A549 (cell line): ENCODE results near the gene PCTP. TPM values are rescaled to one million over a fixed set of nuclear protein-coding genes. Genes with fewer than 3 reads are reported as not detected.

Experiments
- ATAC-seq, 2 experiments: fragments of 200-7000 bp in 1 of 2; fragments of >200 bp in 1 of 2; cut with Nextera tagmentation in 1 of 2; cut with Tn5 transposase in 1 of 2; 3 replicates each; pipeline versions ENCODE4 v1.8.0 to v1.9.1; 2018 to 2020; ENCODE audit warnings: mild to moderate bottlenecking in 1 of 2, moderate library complexity in 1 of 2
- CTCF ChIA-PET: fragments of 300-600 bp; sonication (Branson Sonifier 250); formaldehyde crosslinking; extraction: SDS; loops from one replicate; lab custom pipeline; 2021; ENCODE audit warnings: antibody characterized with exemption, inconsistent platforms; lab: Yijun Ruan, JAX
- POLR2A ChIA-PET: fragments of 350-600 bp; formaldehyde crosslinking; extraction: SDS; loops from one replicate; lab custom pipeline; 2021; ENCODE audit warnings: antibody characterized with exemption, inconsistent platforms; lab: Yijun Ruan, JAX
- DNase-seq, 2 experiments: peaks; one replicate each; pipeline versions ENCODE4 v3.0.0 to v3.0.0-alpha.2; 2011 to 2016; ENCODE audit warnings: low read depth in 1 of 2, low spot score in 1 of 2
- FAIRE-seq: peaks from 2 replicates; lab custom pipeline; 2011; peaks lifted over from hg19 to GRCh38; lab: Jason Lieb, UNC
- H3K27ac ChIP-seq, 2 experiments: fragments of >200 bp; sonication (Bioruptor Twin); formaldehyde crosslinking; 3 replicates each; pipeline ENCODE4 v1.5.1; 2016 to 2017
- H3K4me1 ChIP-seq: fragments of >200 bp; sonication (Bioruptor Twin); formaldehyde crosslinking; 3 replicates; pipeline ENCODE4 v1.6.1; 2016
- H3K4me2 ChIP-seq: fragments of >200 bp; sonication (Bioruptor Twin); formaldehyde crosslinking; 3 replicates; pipeline ENCODE4 v1.6.1; 2016
- H3K4me3 ChIP-seq: fragments of >200 bp; sonication (Bioruptor Twin); formaldehyde crosslinking; 3 replicates; pipeline ENCODE4 v1.5.1; 2016
- H3K9me3 ChIP-seq: fragments of >200 bp; sonication (Bioruptor Twin); formaldehyde crosslinking; 3 replicates; pipeline ENCODE4 v1.6.1; 2016
- CBX2 ChIP-seq: fragments of 200-600 bp; sonication (generic); IDR thresholded peaks from 2 replicates; pipeline ENCODE4 v1.6.1; 2016; ENCODE audit warnings: low read depth, mild to moderate bottlenecking, borderline replicate concordance
- CHD2 ChIP-seq: fragments of 150-350 bp; IDR thresholded peaks from 2 replicates; pipeline ENCODE4 v1.6.1; 2014; ENCODE audit warnings: low read length; ENCODE audit not compliant: partially characterized antibody
- HDAC2 ChIP-seq: fragments of 200-600 bp; sonication (generic); IDR thresholded peaks from 2 replicates; pipeline ENCODE4 v1.6.1; 2016
- HOXB5 ChIP-seq: fragments of 250-450 bp; sonication (Bioruptor Pico); IDR thresholded peaks from 2 replicates; pipeline ENCODE4 v1.5.0; 2020; ENCODE audit warnings: mild to moderate bottlenecking, moderate library complexity
- JUN ChIP-seq, 2 experiments: fragments of >200 bp; sonication (Bioruptor Twin); formaldehyde crosslinking; IDR thresholded peaks; 2 replicates in 1 of 2; 3 replicates in 1 of 2; pipeline ENCODE4 v1.6.1; 2016 to 2017
- JUNB ChIP-seq: fragments of >200 bp; sonication (Bioruptor Twin); formaldehyde crosslinking; IDR thresholded peaks from 2 replicates; pipeline ENCODE4 v1.6.1; 2016
- KDM5A ChIP-seq: fragments of 200-600 bp; sonication (generic); IDR thresholded peaks from 2 replicates; pipeline ENCODE4 v1.6.1; 2016; ENCODE audit warnings: antibody characterized with exemption, mild to moderate bottlenecking
- MAFK ChIP-seq: fragments of 450-650 bp; IDR thresholded peaks from 2 replicates; pipeline ENCODE4 v1.6.1; 2014; ENCODE audit not compliant: partially characterized antibody
- MAX ChIP-seq: IDR thresholded peaks from 2 replicates; pipeline ENCODE4 v1.6.1; 2012
- PBX3 ChIP-seq: IDR thresholded peaks from 2 replicates; pipeline ENCODE4 v1.6.1; 2012
- PHF8 ChIP-seq: fragments of 200-600 bp; sonication (generic); IDR thresholded peaks from 2 replicates; pipeline ENCODE4 v1.6.1; 2016; ENCODE audit warnings: low read depth, mild to moderate bottlenecking, antibody characterized with exemption, moderate library complexity, borderline replicate concordance
- POLR2A ChIP-seq: IDR thresholded peaks from 2 replicates; pipeline ENCODE4 v1.6.1; 2012; ENCODE audit warnings: mild to moderate bottlenecking, low read length
- RAD21 ChIP-seq, 2 experiments: fragments of >200 bp in 1 of 2; sonication (Bioruptor Twin) in 1 of 2; formaldehyde crosslinking in 1 of 2; IDR thresholded peaks in 1 of 2; conservative IDR thresholded peaks in 1 of 2; 2 replicates in 1 of 2; 3 replicates in 1 of 2; pipeline ENCODE4 v1.6.1; 2012 to 2018; ENCODE audit warnings: inconsistent platforms in 1 of 2
- RARB ChIP-seq: fragments of 250-450 bp; sonication (Bioruptor Pico); IDR thresholded peaks from 2 replicates; pipeline ENCODE4 v1.8.0; 2021; ENCODE audit warnings: mild to moderate bottlenecking, moderate library complexity
- RCOR1 ChIP-seq: fragments of 150-350 bp; IDR thresholded peaks from 2 replicates; pipeline ENCODE4 v1.6.1; 2014; ENCODE audit warnings: antibody characterized with exemption, low read length, low read depth
- REST ChIP-seq: fragments of 200-600 bp; sonication (generic); IDR thresholded peaks from 2 replicates; pipeline ENCODE4 v1.6.1; 2016; ENCODE audit warnings: antibody characterized with exemption, mild to moderate bottlenecking, moderate library complexity
- SMC3 ChIP-seq: fragments of >200 bp; sonication (Bioruptor Twin); formaldehyde crosslinking; IDR thresholded peaks from 3 replicates; pipeline ENCODE4 v1.6.1; 2018; ENCODE audit warnings: inconsistent platforms
- ZSCAN20 ChIP-seq: fragments of 250-450 bp; sonication (Bioruptor Pico); IDR thresholded peaks from 2 replicates; pipeline ENCODE4 v1.8.0; 2022; ENCODE audit warnings: mild to moderate bottlenecking, moderate library complexity
- WGBS: methylation state at CpG from one replicate; pipeline ENCODE4 v1.1.6; 2017; ENCODE audit errors: missing lambda C conversion rate; 5-methylcytosine and 5-hydroxymethylcytosine counted together
- polyA plus RNA-seq, 4 experiments: library from polyadenylated mRNA; depleted of rRNA in 3 of 4; stranded (reverse); fragments of >200 nt; fragmentation: RNase III in 1 of 4; extraction: RNeasy Plus Mini Kit Qiagen cat#74134 plus additional on column Dnase treatment in 1 of 4; gene quantifications; 2 replicates in 3 of 4; 3 replicates in 1 of 4; pipeline ENCODE4 v1.2.3, GENCODE V29; 2011 to 2017

Gene PCTP
- polyA plus RNA-seq, 2 of the 4 experiments (the other 2 are of a cell fraction), result 17.1 to 31.5 TPM

GRCh38 chr17:55709440-55709839, 41.4 kb upstream of the PCTP start:
- POLR2A ChIA-PET, result no interaction called here
- Histone ChIP-seq H3K9me3 (no peaks in the 10 kb centered on the region), H3K27ac (no peak overlapping the region), H3K4me3 (no peak overlapping the region), H3K4me2 (no peak overlapping the region), H3K4me1 (peaks cover 15% of the 10 kb centered on the region)
- DNase-seq (no peak), ATAC-seq (no peak), FAIRE-seq (no peak)
- CTCF ChIA-PET, result interaction anchor here (0.5 to 4.3 kb wide), 6 partner anchors 9 to 1854 kb away, joined by 3 to 36 read pairs (median 4); no protein-coding TSS in a partner anchor
- TF ChIP-seq MAFK (no peak), SMC3 (no peak), KDM5A (no peak), ZSCAN20 (CRISPR knock-in tag) (no peak), POLR2A (no peak), HDAC2 (no peak), RARB (CRISPR knock-in tag) (no peak), JUN (IDR thresholded peaks at IDR 0.05) (no peak), CBX2 (no peak), MAX (no peak), RCOR1 (no peak), PHF8 (no peak)
- 65% methylated on average over 7 of the region's 7 CpGs for WGBS

GRCh38 chr17:55709984-55710383, 40.9 kb upstream of the PCTP start:
- H3K9me3 ChIP-seq, result no peaks in the 10 kb centered on the region
- no peak overlapping the region for H3K4me2 ChIP-seq
- no peak for TF ChIP-seq RAD21 (conservative IDR thresholded peaks at IDR 0.05 in 1 of 2, IDR thresholded peaks at IDR 0.05 in 1 of 2)
- TF ChIP-seq, all 56 proteins: peak for 0
- WGBS, result 48% methylated on average over 4 of the region's 4 CpGs
- Histone ChIP-seq H3K4me3 (no peak overlapping the region), H3K4me1 (peaks cover 15% of the 10 kb centered on the region), H3K27ac (no peak overlapping the region)
- ChIA-PET CTCF (interaction anchor here (0.5 to 4.3 kb wide), 5 partner anchors 8 to 199 kb away, joined by 3 to 36 read pairs (median 4); no protein-coding TSS in a partner anchor), POLR2A (no interaction called here)
- no peak for DNase-seq
- ATAC-seq, result no peak
- no peak for FAIRE-seq

GRCh38 chr17:55710410-55710809, 40.4 kb upstream of the PCTP start:
- peaks cover 14% of the 10 kb centered on the region for H3K4me1 ChIP-seq
- no peak for TF ChIP-seq KDM5A
- no peak for TF ChIP-seq HOXB5 (CRISPR knock-in tag)
- no peak for TF ChIP-seq JUNB
- no peak for TF ChIP-seq ZSCAN20 (CRISPR knock-in tag)
- TF ChIP-seq REST, result no peak
- TF ChIP-seq PBX3, result no peak
- TF ChIP-seq CHD2, result no peak
- no peak for TF ChIP-seq RARB (CRISPR knock-in tag)
- H3K4me2 ChIP-seq, result no peak overlapping the region
- no peak for FAIRE-seq
- no peaks in the 10 kb centered on the region for H3K9me3 ChIP-seq
- 71% methylated on average over 3 of the region's 3 CpGs for WGBS
- no peak for ATAC-seq
- ChIA-PET POLR2A (no interaction called here), CTCF (interaction anchor here (1.2 to 4.3 kb wide), 3 partner anchors 8 to 184 kb away, joined by 4 to 36 read pairs (median 4); no protein-coding TSS in a partner anchor)
- DNase-seq, result no peak
- no peak overlapping the region for H3K4me3 ChIP-seq
- H3K27ac ChIP-seq, result no peak overlapping the region
